Hepatocyte (in vitro differentiated cells): ENCODE results near the gene DNMT3A. TPM values are rescaled to one million over a fixed set of nuclear protein-coding genes. Genes with fewer than 3 reads are reported as not detected.

Source experiments
- DNase-seq: peaks from one replicate; pipeline ENCODE4 v3.0.0-alpha.2; 2016; ENCODE audit warnings: low spot score
- H2AFZ ChIP-seq: fragments of 200-600 bp; sonication (generic); 2 replicates; pipeline ENCODE4 v1.6.0; 2016; ENCODE audit warnings: antibody characterized with exemption, mild to moderate bottlenecking
- H3K27ac ChIP-seq: fragments of 200-600 bp; sonication (generic); 2 replicates; pipeline ENCODE4 v1.5.1; 2016; ENCODE audit warnings: mild to moderate bottlenecking
- H3K27me3 ChIP-seq: fragments of 200-600 bp; sonication (generic); 2 replicates; pipeline ENCODE4 v1.6.1; 2016
- H3K36me3 ChIP-seq: fragments of 200-600 bp; sonication (generic); replicated peaks from 2 replicates; pipeline ENCODE4 v1.5.1; 2016; ENCODE audit warnings: low read depth; ENCODE audit not compliant: insufficient read depth
- H3K4me1 ChIP-seq: fragments of 200-600 bp; sonication (generic); 2 replicates; pipeline ENCODE4 v1.5.1; 2016; ENCODE audit warnings: mild to moderate bottlenecking, moderate library complexity; ENCODE audit not compliant: insufficient read depth
- H3K4me2 ChIP-seq: fragments of 200-600 bp; sonication (generic); 2 replicates; pipeline ENCODE4 v1.6.0; 2016
- H3K4me3 ChIP-seq: fragments of 200-600 bp; sonication (generic); 2 replicates; pipeline ENCODE4 v1.5.1; 2016; ENCODE audit warnings: mild to moderate bottlenecking
- H3K79me2 ChIP-seq: fragments of 200-600 bp; sonication (generic); 2 replicates; pipeline ENCODE4 v1.6.0; 2017; ENCODE audit warnings: mild to moderate bottlenecking
- H3K9me2 ChIP-seq: fragments of 200-600 bp; sonication (generic); replicated peaks from 2 replicates; pipeline ENCODE4 v1.6.0; 2017; ENCODE audit warnings: mild to moderate bottlenecking; ENCODE audit not compliant: insufficient read depth
- H3K9me3 ChIP-seq: fragments of 200-600 bp; sonication (generic); 2 replicates; pipeline ENCODE4 v1.5.1; 2016; ENCODE audit warnings: low read depth, mild to moderate bottlenecking
- H4K20me1 ChIP-seq: fragments of 200-600 bp; sonication (generic); 2 replicates; pipeline ENCODE4 v1.6.0; 2016; ENCODE audit warnings: mild to moderate bottlenecking; ENCODE audit not compliant: insufficient read depth, poor library complexity, severe bottlenecking
- EZH2 ChIP-seq: fragments of 200-600 bp; sonication (generic); IDR thresholded peaks from 2 replicates; pipeline ENCODE4 v1.6.1; 2016; ENCODE audit warnings: antibody characterized with exemption, mild to moderate bottlenecking, borderline replicate concordance
- EZH2phosphoT487 ChIP-seq: fragments of 200-600 bp; sonication (generic); IDR thresholded peaks from one replicate; pipeline ENCODE4 v1.6.1; 2018; ENCODE audit warnings: antibody characterized with exemption, mild to moderate bottlenecking, low read depth, moderate library complexity; ENCODE audit not compliant: unreplicated experiment, severe bottlenecking
- WGBS: methylation state at CpG from one replicate; pipeline ENCODE4 v1.1.6; 2016; ENCODE audit warnings: low lambda C conversion rate; ENCODE audit errors: missing lambda C conversion rate; 5-methylcytosine and 5-hydroxymethylcytosine counted together
- polyA plus RNA-seq: library from polyadenylated mRNA; unstranded; fragments of >200 nt; fragmentation: Nextera tagmentation; extraction: Ambion mirVana; gene quantifications from 2 replicates; pipeline ENCODE4 v1.2.1, GENCODE V29; 2016
- total RNA-seq: library from RNA; depleted of rRNA; stranded (reverse); fragments of >200 nt; gene quantifications from 2 replicates; pipeline ENCODE4 v1.2.3, GENCODE V29; 2014
- TF ChIP-seq, protein P1 (sequence below): fragments of 200-600 bp; sonication (generic); IDR thresholded peaks from 2 replicates; pipeline ENCODE4 v1.5.1; 2016; ENCODE audit warnings: antibody characterized with exemption, mild to moderate bottlenecking; ENCODE audit not compliant: poor library complexity

Gene DNMT3A
- total and polyA plus RNA-seq, 2 experiments from 2014 or later = 28.3 to 43.8 TPM

DNA sequence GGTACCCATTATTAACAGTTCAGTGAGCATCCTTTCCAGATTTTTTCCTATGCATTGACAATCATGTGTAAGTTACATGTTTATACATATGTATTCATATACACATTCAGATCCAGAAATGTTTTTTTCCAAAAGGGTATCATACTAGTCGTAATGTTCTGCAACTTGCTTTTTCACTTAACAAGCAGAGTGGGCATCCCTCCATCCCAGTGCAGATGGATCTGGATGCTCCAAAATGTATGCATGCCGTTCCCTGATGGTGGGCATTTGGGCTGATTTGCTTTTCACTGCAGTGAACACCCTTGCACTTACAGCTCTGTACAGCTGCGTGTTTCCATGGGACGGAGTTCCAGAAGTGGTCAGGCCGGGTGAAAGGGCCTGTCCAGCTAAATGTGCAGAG is 57.0 kb downstream of the DNMT3A start:
- Histone ChIP-seq H3K4me3 (no peak overlapping the region), H3K4me2 (no peak overlapping the region), H3K27me3 (no peaks in the 10 kb centered on the region), H3K9me2 (no peaks in the 10 kb centered on the region), H3K9me3 (no peaks in the 10 kb centered on the region), H3K79me2 (no peaks in the 10 kb centered on the region), H3K4me1 (no peaks in the 10 kb centered on the region), H4K20me1 (no peaks in the 10 kb centered on the region), H3K36me3 (no peaks in the 10 kb centered on the region), H2AFZ (no peak overlapping the region), H3K27ac (no peak overlapping the region)
- WGBS = 94% methylated on average over 5 of the region's 5 CpGs
- no peak for DNase-seq
- TF ChIP-seq EZH2phosphoT487 (no peak), EZH2 (no peak)
- TF ChIP-seq, protein P1, sequence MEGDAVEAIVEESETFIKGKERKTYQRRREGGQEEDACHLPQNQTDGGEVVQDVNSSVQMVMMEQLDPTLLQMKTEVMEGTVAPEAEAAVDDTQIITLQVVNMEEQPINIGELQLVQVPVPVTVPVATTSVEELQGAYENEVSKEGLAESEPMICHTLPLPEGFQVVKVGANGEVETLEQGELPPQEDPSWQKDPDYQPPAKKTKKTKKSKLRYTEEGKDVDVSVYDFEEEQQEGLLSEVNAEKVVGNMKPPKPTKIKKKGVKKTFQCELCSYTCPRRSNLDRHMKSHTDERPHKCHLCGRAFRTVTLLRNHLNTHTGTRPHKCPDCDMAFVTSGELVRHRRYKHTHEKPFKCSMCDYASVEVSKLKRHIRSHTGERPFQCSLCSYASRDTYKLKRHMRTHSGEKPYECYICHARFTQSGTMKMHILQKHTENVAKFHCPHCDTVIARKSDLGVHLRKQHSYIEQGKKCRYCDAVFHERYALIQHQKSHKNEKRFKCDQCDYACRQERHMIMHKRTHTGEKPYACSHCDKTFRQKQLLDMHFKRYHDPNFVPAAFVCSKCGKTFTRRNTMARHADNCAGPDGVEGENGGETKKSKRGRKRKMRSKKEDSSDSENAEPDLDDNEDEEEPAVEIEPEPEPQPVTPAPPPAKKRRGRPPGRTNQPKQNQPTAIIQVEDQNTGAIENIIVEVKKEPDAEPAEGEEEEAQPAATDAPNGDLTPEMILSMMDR = no peak

DNA sequence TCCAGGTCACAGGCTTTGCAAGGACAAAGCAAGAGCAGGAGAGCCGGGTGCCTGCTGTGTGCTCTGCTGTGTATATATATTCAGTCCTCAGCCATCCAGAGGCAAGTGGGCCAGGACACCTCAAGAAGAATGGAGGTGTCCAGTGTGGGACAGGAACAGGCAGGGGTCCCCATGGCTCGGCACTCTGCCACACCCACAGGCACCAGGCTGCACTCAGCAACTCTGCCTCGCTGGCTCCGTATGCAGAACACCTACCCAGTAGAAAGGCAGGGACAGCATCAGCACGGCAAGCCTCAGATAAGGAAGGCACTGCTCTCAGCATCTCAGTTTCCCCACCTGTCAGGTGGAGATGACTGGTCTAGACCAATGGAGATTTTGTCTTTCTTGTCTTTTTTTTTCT is 57.8 kb downstream of the DNMT3A start:
- Histone ChIP-seq H3K4me1 (no peaks in the 10 kb centered on the region), H3K27ac (no peak overlapping the region), H2AFZ (no peak overlapping the region), H3K9me2 (no peaks in the 10 kb centered on the region), H3K4me2 (no peak overlapping the region), H3K36me3 (no peaks in the 10 kb centered on the region), H4K20me1 (no peaks in the 10 kb centered on the region), H3K4me3 (no peak overlapping the region), H3K79me2 (no peaks in the 10 kb centered on the region), H3K27me3 (no peaks in the 10 kb centered on the region), H3K9me3 (no peaks in the 10 kb centered on the region)
- TF ChIP-seq, protein P1 = no peak
- TF ChIP-seq EZH2phosphoT487 (no peak), EZH2 (no peak)
- no peak for DNase-seq
- 87% methylated on average over 5 of the region's 5 CpGs for WGBS

DNA sequence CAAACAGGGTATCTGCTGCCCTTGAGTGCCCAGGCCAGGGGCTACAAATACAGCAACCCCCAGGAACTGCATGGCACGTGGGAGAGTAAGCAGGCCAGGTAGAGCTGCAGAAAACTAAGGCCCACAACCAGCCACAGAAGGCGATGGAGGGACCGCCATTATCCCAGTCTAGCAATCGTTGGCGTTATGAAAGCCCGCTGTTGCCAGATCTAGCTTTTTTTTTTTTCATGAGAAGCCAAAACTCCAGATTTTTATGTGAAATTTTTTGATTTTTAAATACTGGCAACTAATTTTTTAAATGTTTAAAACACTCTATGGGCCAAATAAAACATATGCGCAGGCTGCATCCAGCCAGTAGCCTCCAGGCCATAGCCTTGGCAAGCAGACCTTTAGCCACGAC is 59.8 kb downstream of the DNMT3A start:
- Histone ChIP-seq H3K9me2 (no peaks in the 10 kb centered on the region), H3K27me3 (no peaks in the 10 kb centered on the region), H2AFZ (no peak overlapping the region), H3K27ac (no peak overlapping the region), H3K36me3 (no peaks in the 10 kb centered on the region), H3K4me1 (no peaks in the 10 kb centered on the region), H3K4me3 (no peak overlapping the region), H4K20me1 (no peaks in the 10 kb centered on the region), H3K9me3 (no peaks in the 10 kb centered on the region), H3K4me2 (no peak overlapping the region), H3K79me2 (no peaks in the 10 kb centered on the region)
- 96% methylated on average over 8 of the region's 8 CpGs for WGBS
- TF ChIP-seq EZH2phosphoT487 = no peak
- TF ChIP-seq EZH2 = no peak
- TF ChIP-seq, protein P1 = no peak
- DNase-seq = no peak

DNA sequence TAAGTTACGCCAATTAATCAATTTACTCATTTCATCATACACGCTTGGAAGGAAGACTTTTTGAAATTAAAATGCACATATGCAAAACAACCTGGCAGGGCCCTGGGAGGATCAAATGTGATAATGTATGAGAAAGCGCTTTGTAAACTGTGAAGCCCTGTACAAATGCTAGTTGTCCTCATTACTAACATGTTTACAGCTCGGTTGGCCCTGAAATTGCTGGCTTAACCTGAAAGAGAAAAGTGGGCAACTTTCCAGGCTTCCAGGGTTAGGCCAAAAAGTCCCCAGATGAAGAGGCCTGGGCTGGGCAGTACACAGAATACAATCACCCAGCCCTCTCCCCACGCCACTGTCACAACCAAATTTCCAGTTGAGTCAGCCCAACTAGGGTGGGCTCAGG is 60.2 kb downstream of the DNMT3A start:
- DNase-seq = no peak
- Histone ChIP-seq H4K20me1 (no peaks in the 10 kb centered on the region), H3K27me3 (no peaks in the 10 kb centered on the region), H2AFZ (no peak overlapping the region), H3K9me2 (no peaks in the 10 kb centered on the region), H3K9me3 (no peaks in the 10 kb centered on the region), H3K36me3 (no peaks in the 10 kb centered on the region), H3K4me3 (no peak overlapping the region), H3K4me2 (no peak overlapping the region), H3K27ac (no peak overlapping the region), H3K4me1 (no peaks in the 10 kb centered on the region), H3K79me2 (no peaks in the 10 kb centered on the region)
- 92% methylated on average over 5 of the region's 5 CpGs for WGBS
- TF ChIP-seq EZH2phosphoT487 (no peak), EZH2 (no peak)
- TF ChIP-seq, protein P1 = no peak
